ENCODE measurements around the gene CASP3. TPM values are rescaled to one million over a fixed set of nuclear protein-coding genes. Genes with fewer than 3 reads are reported as not detected.

Gene CASP3
- total RNA-seq: 34.6 and 35.2 TPM in 2 replicates

GRCh38 chr4:184649026-184649970 lies at the start of gene CASP3, which contains the start of gene PRIMPOL:
CASP3 (minus strand) TSS chr4:184649447; CDS start chr4:184638453, 10,994 bp downstream.
PRIMPOL (plus strand) TSS chr4:184649738; CDS start chr4:184657141, 7,403 bp downstream.

Other genes starting within 250 kb of the CASP3 start
- gene IRF2, start 174.9 kb downstream of the CASP3 start, total RNA-seq: 13.7 and 33.0 TPM in 2 replicates
- gene PRIMPOL, start 291 bp upstream of the CASP3 start, total RNA-seq: 10.3 and 13.1 TPM in 2 replicates
- 1.0 and 5.3 TPM in 2 replicates for gene CENPU, start 84.6 kb upstream of the CASP3 start, total RNA-seq
- 38.6 and 161 TPM in 2 replicates for gene ACSL1, start 176.5 kb upstream of the CASP3 start, total RNA-seq